SK-N-SH (cell line): Measurements from ENCODE around the gene GALR3. TPM values are rescaled to one million over a fixed set of nuclear protein-coding genes. Genes with fewer than 3 reads are reported as not detected.

Source experiments
- CTCF ChIA-PET: fragments of 300-600, 350-600 bp; formaldehyde crosslinking; extraction: SDS; loops from one replicate; lab custom pipeline; 2021; lab: Yijun Ruan, JAX
- POLR2A ChIA-PET: fragments of 350-600 bp; sonication (Branson Sonifier 250); formaldehyde crosslinking; extraction: SDS; loops from one replicate; lab custom pipeline; 2020; ENCODE audit warnings: antibody characterized with exemption, inconsistent platforms; lab: Yijun Ruan, JAX
- DNase-seq: peaks from one replicate; pipeline ENCODE4 v3.0.0; 2012
- H2AFZ ChIP-seq: fragments of 200-600 bp; sonication (generic); 2 replicates; pipeline ENCODE4 v1.8.1; 2016; ENCODE audit warnings: antibody characterized with exemption, mild to moderate bottlenecking, low read depth
- H3F3A ChIP-seq: fragments of 200-600 bp; sonication (generic); replicated peaks from 2 replicates; pipeline ENCODE3; 2016; ENCODE audit warnings: antibody characterized with exemption, mild to moderate bottlenecking; ENCODE audit not compliant: insufficient read depth
- H3K27ac ChIP-seq, 2 experiments: fragments of 200-500 bp in 1 of 2; fragments of 200-600 bp in 1 of 2; sonication (Bioruptor generic) in 1 of 2; sonication (generic), shearing (Covaris generic) in 1 of 2; 2 replicates each; pipeline versions ENCODE4 v1.5.1 to v1.6.1; 2014 to 2016; ENCODE audit warnings: low read depth in 2 of 2, inconsistent platforms in 1 of 2, low read length in 1 of 2, mild to moderate bottlenecking in 1 of 2, mixed read lengths in 1 of 2
- H3K27me3 ChIP-seq: fragments of 200-600 bp; sonication (generic), shearing (Covaris generic); 2 replicates; pipeline ENCODE4 v1.6.1; 2016; ENCODE audit warnings: mixed run types; ENCODE audit not compliant: insufficient read depth
- H3K36me3 ChIP-seq, 2 experiments: fragments of 200-500 bp in 1 of 2; fragments of 200-600 bp in 1 of 2; sonication (Bioruptor generic) in 1 of 2; sonication (generic) in 1 of 2; replicated peaks in 1 of 2; 2 replicates each; pipeline versions ENCODE3 to v1.5.1; 2014 to 2016; ENCODE audit warnings: low read length in 1 of 2, mild to moderate bottlenecking in 1 of 2; ENCODE audit not compliant: insufficient read depth in 2 of 2, control insufficient read depth in 1 of 2
- H3K4me1 ChIP-seq, 2 experiments: fragments of 200-500 bp in 1 of 2; fragments of 200-600 bp in 1 of 2; sonication (Bioruptor generic) in 1 of 2; sonication (generic), shearing (Covaris generic) in 1 of 2; 2 replicates each; pipeline versions ENCODE4 v1.5.1 to v1.6.1; 2014 to 2016; ENCODE audit warnings: low read depth in 1 of 2, low read length in 1 of 2, mixed run types in 1 of 2; ENCODE audit not compliant: insufficient read depth in 2 of 2, control insufficient read depth in 1 of 2
- H3K4me2 ChIP-seq: fragments of 200-600 bp; sonication (generic), shearing (Covaris generic); 2 replicates; pipeline ENCODE4 v1.6.1; 2017; ENCODE audit warnings: mixed run types
- H3K4me3 ChIP-seq, 2 experiments: fragments of 200-500 bp in 1 of 2; fragments of 200-600 bp in 1 of 2; sonication (Bioruptor generic) in 1 of 2; sonication (generic), shearing (Covaris generic) in 1 of 2; 2 replicates each; pipeline versions ENCODE4 v1.5.1 to v1.8.1; 2014 to 2016; ENCODE audit warnings: low read depth in 2 of 2, inconsistent platforms in 1 of 2, low read length in 1 of 2, mild to moderate bottlenecking in 1 of 2, mixed read lengths in 1 of 2, moderate library complexity in 1 of 2
- H3K79me2 ChIP-seq: fragments of 200-600 bp; sonication (generic); 2 replicates; pipeline ENCODE4 v1.8.1; 2017; ENCODE audit warnings: mild to moderate bottlenecking; ENCODE audit not compliant: insufficient read depth
- H3K9ac ChIP-seq: fragments of 200-600 bp; sonication (generic); 2 replicates; pipeline ENCODE4 v1.6.1; 2017; ENCODE audit warnings: mixed run types
- H3K9me2 ChIP-seq: fragments of 200-600 bp; sonication (generic); 2 replicates; pipeline ENCODE4 v1.6.1; 2017; ENCODE audit warnings: mixed run types
- H3K9me3 ChIP-seq: fragments of 200-600 bp; sonication (generic); 2 replicates; pipeline ENCODE4 v1.6.1; 2017; ENCODE audit warnings: mixed run types, mild to moderate bottlenecking, moderate library complexity
- H4K20me1 ChIP-seq: fragments of 200-600 bp; sonication (generic); 2 replicates; pipeline ENCODE4 v1.6.1; 2017; ENCODE audit warnings: mild to moderate bottlenecking, mixed run types; ENCODE audit not compliant: insufficient read depth
- CHD2 ChIP-seq: fragments of 150-350 bp; IDR thresholded peaks from 2 replicates; pipeline ENCODE4 v1.6.1; 2018; ENCODE audit warnings: low read length; ENCODE audit not compliant: partially characterized antibody
- FOSL2 ChIP-seq: IDR thresholded peaks from 2 replicates; pipeline ENCODE4 v1.4.0; 2012; ENCODE audit warnings: low read depth, mild to moderate bottlenecking, moderate library complexity, borderline replicate concordance
- FOXJ3 ChIP-seq: sonication (generic); formaldehyde crosslinking; IDR thresholded peaks from 2 replicates; pipeline ENCODE4 v1.5.1; 2020; ENCODE audit warnings: mild to moderate bottlenecking, missing genetic modification reagents
- FOXM1 ChIP-seq: IDR thresholded peaks from 2 replicates; pipeline ENCODE4 v1.4.0; 2012; ENCODE audit warnings: low read depth, mild to moderate bottlenecking
- GABPA ChIP-seq: IDR thresholded peaks from 2 replicates; pipeline ENCODE4 v1.4.0; 2012; ENCODE audit warnings: low read depth, mild to moderate bottlenecking
- GATA2 ChIP-seq: sonication (generic); formaldehyde crosslinking; IDR thresholded peaks from 2 replicates; pipeline ENCODE4 v1.5.0; 2020; ENCODE audit warnings: mild to moderate bottlenecking, missing genetic modification reagents
- MAX ChIP-seq: IDR thresholded peaks from 2 replicates; pipeline ENCODE4 v1.4.0; 2012; ENCODE audit warnings: low read depth
- MEF2A ChIP-seq: IDR thresholded peaks from 2 replicates; pipeline ENCODE4 v1.4.0; 2012; ENCODE audit warnings: low read depth, borderline replicate concordance
- MXI1 ChIP-seq: IDR thresholded peaks from 2 replicates; pipeline ENCODE4 v1.6.1; 2012; ENCODE audit warnings: mild to moderate bottlenecking, low read depth, low read length, improper control_type of control experiment
- POLR2AphosphoS5 ChIP-seq: IDR thresholded peaks from 2 replicates; pipeline ENCODE4 v1.6.1; 2012; ENCODE audit warnings: low read depth, low read length
- RAD21 ChIP-seq: IDR thresholded peaks from 2 replicates; pipeline ENCODE4 v1.6.1; 2012; ENCODE audit warnings: mild to moderate bottlenecking, low read length
- RCOR1 ChIP-seq: fragments of 150-350 bp; IDR thresholded peaks from 2 replicates; pipeline ENCODE4 v1.6.1; 2017; ENCODE audit warnings: antibody characterized with exemption, low read length
- REST ChIP-seq: IDR thresholded peaks from 2 replicates; pipeline ENCODE4 v1.6.1; 2012; ENCODE audit warnings: mild to moderate bottlenecking, low read depth, low read length, moderate library complexity
- SIN3A ChIP-seq: IDR thresholded peaks from 2 replicates; pipeline ENCODE4 v1.6.1; 2012; ENCODE audit warnings: low read depth, mild to moderate bottlenecking, low read length, moderate library complexity, borderline replicate concordance
- SMC3 ChIP-seq: IDR thresholded peaks from 2 replicates; pipeline ENCODE4 v1.6.1; 2012; ENCODE audit warnings: low read depth, low read length, improper control_type of control experiment
- TAF1 ChIP-seq: IDR thresholded peaks from 2 replicates; pipeline ENCODE4 v1.6.1; 2012; ENCODE audit warnings: low read depth, mild to moderate bottlenecking, low read length, moderate library complexity, borderline replicate concordance
- YY1 ChIP-seq: IDR thresholded peaks from 2 replicates; pipeline ENCODE4 v1.4.0; 2012; ENCODE audit warnings: low read depth, mild to moderate bottlenecking
- WGBS: methylation state at CpG from one replicate; pipeline ENCODE4 v1.1.6; 2017; ENCODE audit warnings: low lambda C conversion rate; 5-methylcytosine and 5-hydroxymethylcytosine counted together
- polyA plus RNA-seq, 3 experiments: library from polyadenylated mRNA; depleted of rRNA; stranded (reverse); fragments of >200 nt; gene quantifications; 2 replicates each; pipeline ENCODE4 v1.2.3, GENCODE V29; 2012
- TF ChIP-seq, protein P1 (sequence below): IDR thresholded peaks from 2 replicates; pipeline ENCODE4 v1.4.0; 2012; ENCODE audit warnings: low read depth, borderline replicate concordance
- TF ChIP-seq, protein P2 (sequence below): fragments of 150-350 bp; IDR thresholded peaks from 2 replicates; pipeline ENCODE4 v1.6.1; 2016; ENCODE audit warnings: mild to moderate bottlenecking, low read depth, low read length
- TF ChIP-seq, protein P3 (sequence below): fragments of 200-600 bp; sonication (generic); IDR thresholded peaks from 2 replicates; pipeline ENCODE4 v1.6.1; 2017; ENCODE audit warnings: antibody characterized with exemption, mild to moderate bottlenecking, moderate library complexity

Gene GALR3
- polyA plus RNA-seq, 1 of the 3 experiments (the other 2 are of a cell fraction): not detected

- POLR2A ChIA-PET: interaction anchor here (0.7 to 2.2 kb wide), 7 partner anchors 10 to 66 kb away, joined by 3 to 13 read pairs (median 3); partner anchors contain the start of gene GCAT
Measured at GRCh38 chr22:37817705-37818408, 5.3 kb upstream of the GALR3 start.

More at GRCh38 chr22:37817705-37818408, 5.3 kb upstream of the GALR3 start:
- H3K4me2 ChIP-seq: peak overlapping the region; percentile 68; the same call in 1 of the 2 replicates
- no peaks in the 10 kb centered on the region for H3K9me3 ChIP-seq
- H4K20me1 ChIP-seq: no peaks in the 10 kb centered on the region
- peak overlapping the region; percentile 28 to 30; a peak in 3 of 4 replicates for H3K4me3 ChIP-seq
- no peaks in the 10 kb centered on the region for H3K27me3 ChIP-seq
- DNase-seq: peak; percentile 98
- peaks cover 0 to 8% of the 10 kb centered on the region in 2 experiments; a peak in 1 of 4 replicates for H3K4me1 ChIP-seq
- no peaks in the 10 kb centered on the region for H3F3A ChIP-seq
- H2AFZ ChIP-seq: peak overlapping the region; percentile 96
- no peaks in the 10 kb centered on the region for H3K79me2 ChIP-seq
- WGBS: 37% methylated on average over 11 of the region's 29 CpGs
- H3K9ac ChIP-seq: peak overlapping the region; percentile 61; the same call in 1 of the 2 replicates
- peaks cover 0 to 9% of the 10 kb centered on the region in 2 experiments for H3K36me3 ChIP-seq
- H3K27ac ChIP-seq: peak overlapping the region; percentile 38 to 73; a peak in 3 of 4 replicates
- CTCF ChIA-PET: interaction anchor here (0.6 to 14.0 kb wide), 35 partner anchors 9 to 178 kb away, joined by 3 to 182 read pairs (median 5); partner anchors contain the start of genes ANKRD54, EIF3L, GCAT and MICALL1
- H3K9me2 ChIP-seq: no peaks in the 10 kb centered on the region
- TF ChIP-seq FOXJ3 (CRISPR knock-in tag) (no peak), SMC3 (peak; percentile 85), FOXM1 (no peak), RAD21 (peak; percentile 93), RCOR1 (no peak), POLR2AphosphoS5 (0 out of 2 replicates have a peak, but pooled peaks have one; percentile 13), YY1 (no peak), REST (no peak), SIN3A (no peak), CHD2 (no peak), MXI1 (peak; percentile 54; the same call in 1 of the 2 replicates), GATA2 (CRISPR knock-in tag) (no peak), TAF1 (peak; percentile 36; the same call in 1 of the 2 replicates), MEF2A (no peak), MAX (no peak), GABPA (no peak), FOSL2 (no peak)
- TF ChIP-seq, protein P1, sequence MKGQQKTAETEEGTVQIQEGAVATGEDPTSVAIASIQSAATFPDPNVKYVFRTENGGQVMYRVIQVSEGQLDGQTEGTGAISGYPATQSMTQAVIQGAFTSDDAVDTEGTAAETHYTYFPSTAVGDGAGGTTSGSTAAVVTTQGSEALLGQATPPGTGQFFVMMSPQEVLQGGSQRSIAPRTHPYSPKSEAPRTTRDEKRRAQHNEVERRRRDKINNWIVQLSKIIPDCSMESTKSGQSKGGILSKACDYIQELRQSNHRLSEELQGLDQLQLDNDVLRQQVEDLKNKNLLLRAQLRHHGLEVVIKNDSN: no peak
- TF ChIP-seq, protein P2, sequence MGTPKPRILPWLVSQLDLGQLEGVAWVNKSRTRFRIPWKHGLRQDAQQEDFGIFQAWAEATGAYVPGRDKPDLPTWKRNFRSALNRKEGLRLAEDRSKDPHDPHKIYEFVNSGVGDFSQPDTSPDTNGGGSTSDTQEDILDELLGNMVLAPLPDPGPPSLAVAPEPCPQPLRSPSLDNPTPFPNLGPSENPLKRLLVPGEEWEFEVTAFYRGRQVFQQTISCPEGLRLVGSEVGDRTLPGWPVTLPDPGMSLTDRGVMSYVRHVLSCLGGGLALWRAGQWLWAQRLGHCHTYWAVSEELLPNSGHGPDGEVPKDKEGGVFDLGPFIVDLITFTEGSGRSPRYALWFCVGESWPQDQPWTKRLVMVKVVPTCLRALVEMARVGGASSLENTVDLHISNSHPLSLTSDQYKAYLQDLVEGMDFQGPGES: no peak
- TF ChIP-seq, protein P3, sequence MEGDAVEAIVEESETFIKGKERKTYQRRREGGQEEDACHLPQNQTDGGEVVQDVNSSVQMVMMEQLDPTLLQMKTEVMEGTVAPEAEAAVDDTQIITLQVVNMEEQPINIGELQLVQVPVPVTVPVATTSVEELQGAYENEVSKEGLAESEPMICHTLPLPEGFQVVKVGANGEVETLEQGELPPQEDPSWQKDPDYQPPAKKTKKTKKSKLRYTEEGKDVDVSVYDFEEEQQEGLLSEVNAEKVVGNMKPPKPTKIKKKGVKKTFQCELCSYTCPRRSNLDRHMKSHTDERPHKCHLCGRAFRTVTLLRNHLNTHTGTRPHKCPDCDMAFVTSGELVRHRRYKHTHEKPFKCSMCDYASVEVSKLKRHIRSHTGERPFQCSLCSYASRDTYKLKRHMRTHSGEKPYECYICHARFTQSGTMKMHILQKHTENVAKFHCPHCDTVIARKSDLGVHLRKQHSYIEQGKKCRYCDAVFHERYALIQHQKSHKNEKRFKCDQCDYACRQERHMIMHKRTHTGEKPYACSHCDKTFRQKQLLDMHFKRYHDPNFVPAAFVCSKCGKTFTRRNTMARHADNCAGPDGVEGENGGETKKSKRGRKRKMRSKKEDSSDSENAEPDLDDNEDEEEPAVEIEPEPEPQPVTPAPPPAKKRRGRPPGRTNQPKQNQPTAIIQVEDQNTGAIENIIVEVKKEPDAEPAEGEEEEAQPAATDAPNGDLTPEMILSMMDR: peak; percentile 90
